ENCODE measurements around the gene CD200R1L.

Gene CD200R1L

GRCh38 chr3:112793326-112794081 is 53.2 kb downstream of the CD200R1L start:
- in situ Hi-C loops (cut with HindIII; ENCODE audit: low sequenced_read_pairs), result no loop called here

- in situ Hi-C loops (cut with HindIII; ENCODE audit: low sequenced_read_pairs), result no loop called here
These were observed 54.9 kb downstream of the CD200R1L start for GRCh38 chr3:112791736-112792135.

GRCh38 chr3:112789787-112790186 is 56.9 kb downstream of the CD200R1L start:
- in situ Hi-C loops (cut with HindIII; ENCODE audit: low sequenced_read_pairs), result no loop called here

GRCh38 chr3:112786881-112787579 is 59.6 kb downstream of the CD200R1L start:
- in situ Hi-C loops (cut with HindIII; ENCODE audit: low sequenced_read_pairs), result no loop called here

DNA sequence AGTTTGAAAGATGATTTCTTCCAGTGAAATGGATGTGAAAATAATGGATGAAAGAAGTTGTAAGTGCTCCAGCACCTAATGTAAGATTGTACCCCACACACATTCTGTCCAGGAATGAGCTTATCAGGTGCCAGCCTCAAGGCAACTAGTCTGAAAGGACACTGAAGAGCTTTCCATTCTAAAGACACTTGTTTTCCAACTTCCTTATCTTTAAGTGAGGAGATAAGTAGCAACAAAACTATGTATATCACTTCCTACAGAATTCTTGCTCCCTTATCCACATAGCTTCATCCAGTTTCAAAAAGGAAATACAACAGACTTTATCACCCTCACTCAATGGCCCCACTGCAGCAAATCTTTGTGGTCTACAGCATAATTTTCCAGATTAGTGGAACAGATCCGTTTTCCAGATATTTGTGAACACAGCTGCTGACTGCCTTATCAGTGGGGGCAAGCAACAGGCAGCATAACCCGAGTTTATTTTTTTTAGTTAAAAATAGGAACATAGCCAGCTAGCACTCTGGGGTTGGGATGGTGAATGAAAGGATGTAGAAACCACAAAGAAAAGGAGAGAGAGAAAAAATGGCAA is 60.6 kb downstream of the CD200R1L start:
- in situ Hi-C loops (cut with HindIII; ENCODE audit: low sequenced_read_pairs), result no loop called here

DNA sequence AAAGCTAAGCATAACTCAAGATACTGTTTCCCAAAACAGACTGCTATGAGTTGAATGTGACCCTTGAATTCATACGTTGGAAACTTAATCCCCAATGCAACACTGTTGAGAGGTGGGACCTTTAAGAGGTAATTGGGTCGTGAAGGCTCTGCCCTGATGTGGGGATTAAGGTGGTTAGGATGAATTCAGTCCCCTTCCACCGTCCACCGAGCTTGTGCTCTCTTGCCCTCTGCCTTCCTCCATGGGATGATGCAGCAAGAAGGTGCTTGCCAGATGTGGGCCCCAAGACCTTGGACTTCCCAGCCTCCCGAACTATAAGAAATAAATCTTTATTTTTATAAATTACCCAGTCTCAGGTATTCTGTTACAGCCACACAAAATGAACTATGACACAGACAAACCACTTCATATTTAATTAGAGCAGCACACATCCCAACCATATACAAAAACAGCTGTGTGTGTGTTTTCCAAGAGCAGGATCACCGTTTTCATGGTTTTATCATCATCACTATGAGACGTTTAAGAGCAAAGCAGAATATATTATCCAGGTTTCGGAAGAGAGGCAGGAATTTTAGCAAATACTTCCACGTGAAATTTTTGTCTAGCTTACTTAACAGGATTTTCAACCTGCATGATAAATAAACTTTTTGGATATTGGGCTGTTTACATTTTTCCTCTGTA is 61.2 kb downstream of the CD200R1L start:
- in situ Hi-C loops (cut with HindIII; ENCODE audit: low sequenced_read_pairs), result no loop called here

- in situ Hi-C loops (cut with HindIII; ENCODE audit: low sequenced_read_pairs), result no loop called here
These were observed 64.2 kb downstream of the CD200R1L start for GRCh38 chr3:112782491-112782890.

DNA sequence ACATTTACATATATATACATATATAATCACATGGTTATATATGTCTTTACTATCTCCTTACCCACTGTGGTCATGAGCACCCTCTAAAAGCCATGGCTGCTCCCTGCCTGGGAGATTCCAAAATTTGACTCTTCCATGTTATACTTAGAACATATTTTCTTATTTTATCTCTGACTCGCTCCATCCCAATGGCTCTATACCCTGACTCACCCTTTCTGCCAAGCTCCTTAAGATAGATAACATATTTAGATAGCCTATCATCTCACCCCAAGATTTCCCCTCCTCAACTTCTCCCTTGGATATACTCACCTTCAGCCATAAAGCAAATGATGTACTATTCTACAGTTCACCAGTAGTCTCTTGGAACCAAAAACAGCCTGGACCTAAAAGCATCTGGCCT is 65.1 kb downstream of the CD200R1L start:
- in situ Hi-C loops (cut with HindIII; ENCODE audit: low sequenced_read_pairs), result no loop called here

DNA sequence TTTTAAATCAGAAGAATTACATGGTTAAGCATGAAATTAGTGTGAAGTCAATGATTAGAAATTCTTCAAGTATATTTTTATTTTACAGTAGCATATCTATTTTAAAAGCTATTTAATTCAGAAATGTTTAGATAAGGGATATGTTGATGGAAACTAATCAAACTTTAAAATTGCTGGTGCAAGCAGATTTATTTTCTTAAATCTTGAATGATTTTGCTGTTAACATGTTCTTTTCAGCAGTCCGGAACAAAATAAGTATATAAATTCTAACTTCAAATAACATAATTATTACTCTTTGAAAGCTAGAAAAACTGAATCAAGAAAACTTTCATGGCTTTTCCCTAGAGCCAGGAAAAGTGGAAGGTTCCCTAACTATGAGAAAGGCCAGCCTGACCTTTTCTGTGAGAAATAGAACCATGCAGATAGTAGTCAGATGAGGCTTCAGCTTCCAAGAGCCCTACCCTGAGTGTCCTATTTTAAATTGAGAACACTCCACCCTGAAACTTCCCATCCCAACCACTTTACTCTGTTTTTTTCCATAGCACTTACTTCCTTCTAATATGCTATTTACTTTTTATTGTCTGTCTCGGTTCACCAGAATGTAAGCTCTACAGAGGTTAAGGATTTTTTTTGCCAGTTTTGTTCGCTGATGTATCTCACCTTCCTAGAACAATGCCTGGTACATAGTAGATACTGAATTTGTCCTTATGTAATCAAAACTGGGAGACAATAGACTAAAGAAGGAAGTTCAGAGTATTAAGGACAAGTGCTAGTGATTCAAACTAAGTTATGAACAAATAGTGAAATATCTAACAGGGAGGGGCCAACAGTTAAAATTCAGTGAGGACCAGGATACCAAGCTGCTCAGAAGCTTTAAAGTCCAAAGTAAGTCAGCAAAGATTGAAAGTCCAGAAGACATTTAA is 66.8 kb downstream of the CD200R1L start:
- in situ Hi-C loops (cut with HindIII; ENCODE audit: low sequenced_read_pairs), result no loop called here

DNA sequence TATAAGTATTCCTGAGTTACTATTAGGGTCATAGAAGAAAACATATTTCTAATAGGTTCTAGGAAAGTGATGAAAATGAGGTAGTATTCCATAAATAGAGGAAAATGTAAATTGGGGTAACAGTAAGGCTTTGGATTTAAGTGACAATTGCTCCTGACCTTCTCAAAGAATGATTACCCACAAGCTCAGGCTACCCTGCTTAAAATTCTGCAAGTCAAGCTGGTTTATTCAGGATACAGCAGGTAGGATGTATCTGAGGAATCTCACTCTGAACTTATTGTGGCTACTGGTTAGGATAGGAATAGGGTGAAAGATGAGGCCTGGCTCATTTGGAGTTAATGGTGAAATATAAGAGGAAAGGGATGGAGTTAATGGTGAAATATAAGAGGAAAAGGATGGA is 67.7 kb downstream of the CD200R1L start:
- in situ Hi-C loops (cut with HindIII; ENCODE audit: low sequenced_read_pairs), result no loop called here

DNA sequence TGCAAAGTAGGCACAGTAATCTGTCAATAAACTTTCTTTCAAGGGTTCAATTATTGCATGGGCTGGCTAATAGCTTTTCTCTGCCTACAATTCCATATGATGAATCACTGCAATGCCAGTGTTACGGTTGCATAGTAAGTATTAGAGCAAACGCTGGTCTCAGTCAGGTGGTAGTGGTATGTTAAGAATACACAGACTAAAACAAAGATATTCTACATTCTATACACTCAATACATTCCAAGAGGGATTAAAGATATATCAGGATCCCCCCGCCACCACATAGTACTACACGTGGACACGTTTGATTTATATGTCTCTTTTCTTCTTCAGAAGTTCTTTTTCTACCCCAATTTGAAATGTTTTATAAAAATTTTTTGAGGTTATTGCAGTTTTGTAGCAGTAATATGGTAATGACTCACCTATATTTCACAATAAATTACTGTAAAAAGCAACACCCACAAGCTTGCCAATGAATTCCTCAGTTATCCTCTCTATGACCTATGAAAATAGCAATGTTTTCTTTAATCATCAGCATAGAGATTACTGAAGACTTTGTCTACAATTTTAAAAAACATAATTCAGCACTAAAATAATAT is 68.2 kb downstream of the CD200R1L start:
- in situ Hi-C loops (cut with HindIII; ENCODE audit: low sequenced_read_pairs), result no loop called here

DNA sequence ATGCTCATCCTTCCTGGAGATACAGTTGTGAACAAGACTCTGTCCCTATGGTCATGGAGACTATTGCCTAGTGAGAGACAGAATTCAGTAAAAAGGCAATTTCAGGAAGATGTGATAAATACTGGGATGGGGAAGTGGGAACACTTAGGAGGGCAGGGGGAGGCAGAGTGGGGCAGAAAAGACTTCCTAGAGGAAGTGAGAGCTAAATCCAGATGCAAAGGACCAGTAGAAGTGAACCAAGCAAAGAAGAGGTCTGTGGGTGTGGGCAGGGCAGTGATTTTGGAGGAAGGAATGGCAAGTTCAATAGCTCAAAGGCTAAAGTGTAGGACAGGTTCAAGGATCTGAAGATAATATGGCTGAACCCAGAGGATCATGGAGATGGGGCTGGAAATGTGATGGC is 68.9 kb downstream of the CD200R1L start:
- in situ Hi-C loops (cut with HindIII; ENCODE audit: low sequenced_read_pairs), result no loop called here

DNA sequence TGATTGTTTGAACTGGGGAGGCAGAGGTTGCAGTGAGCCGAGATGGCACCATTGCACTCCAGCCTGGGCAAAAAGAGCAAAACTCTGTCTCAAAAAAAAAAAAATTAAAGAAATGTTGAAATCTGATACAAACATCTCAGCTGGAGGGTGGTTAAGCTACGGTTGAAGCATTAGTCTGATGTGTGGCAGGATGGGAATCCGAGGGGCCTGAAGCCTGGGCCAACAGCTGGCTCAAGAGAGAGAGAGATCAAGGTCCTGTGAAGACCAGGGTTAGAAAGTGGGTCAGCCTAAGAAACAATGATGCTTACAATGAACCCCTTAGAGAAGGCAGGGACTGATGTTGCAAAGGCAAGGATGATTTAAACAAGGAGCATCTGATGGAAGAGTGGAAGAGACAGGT is 69.8 kb downstream of the CD200R1L start:
- in situ Hi-C loops (cut with HindIII; ENCODE audit: low sequenced_read_pairs), result no loop called here

DNA sequence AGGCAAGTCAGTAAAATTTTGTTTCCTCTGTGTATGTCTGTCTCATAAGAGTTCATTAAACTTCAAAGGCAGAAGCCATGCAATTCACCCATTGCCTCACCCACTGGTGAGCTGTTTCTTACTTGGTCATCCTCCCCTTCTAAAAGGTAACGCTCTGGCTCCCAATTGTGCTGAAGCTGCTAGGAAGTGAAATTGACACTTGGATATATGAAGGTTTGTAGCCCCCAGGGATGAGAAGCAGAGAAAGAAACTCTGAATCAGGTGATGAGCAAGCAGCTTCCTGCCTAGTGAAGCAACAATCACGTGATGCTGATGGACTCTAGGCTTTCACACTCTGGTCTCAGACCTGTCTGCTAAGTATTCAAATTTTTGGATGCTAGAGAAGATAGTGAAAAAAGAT is 70.7 kb downstream of the CD200R1L start:
- in situ Hi-C loops (cut with HindIII; ENCODE audit: low sequenced_read_pairs), result no loop called here

DNA sequence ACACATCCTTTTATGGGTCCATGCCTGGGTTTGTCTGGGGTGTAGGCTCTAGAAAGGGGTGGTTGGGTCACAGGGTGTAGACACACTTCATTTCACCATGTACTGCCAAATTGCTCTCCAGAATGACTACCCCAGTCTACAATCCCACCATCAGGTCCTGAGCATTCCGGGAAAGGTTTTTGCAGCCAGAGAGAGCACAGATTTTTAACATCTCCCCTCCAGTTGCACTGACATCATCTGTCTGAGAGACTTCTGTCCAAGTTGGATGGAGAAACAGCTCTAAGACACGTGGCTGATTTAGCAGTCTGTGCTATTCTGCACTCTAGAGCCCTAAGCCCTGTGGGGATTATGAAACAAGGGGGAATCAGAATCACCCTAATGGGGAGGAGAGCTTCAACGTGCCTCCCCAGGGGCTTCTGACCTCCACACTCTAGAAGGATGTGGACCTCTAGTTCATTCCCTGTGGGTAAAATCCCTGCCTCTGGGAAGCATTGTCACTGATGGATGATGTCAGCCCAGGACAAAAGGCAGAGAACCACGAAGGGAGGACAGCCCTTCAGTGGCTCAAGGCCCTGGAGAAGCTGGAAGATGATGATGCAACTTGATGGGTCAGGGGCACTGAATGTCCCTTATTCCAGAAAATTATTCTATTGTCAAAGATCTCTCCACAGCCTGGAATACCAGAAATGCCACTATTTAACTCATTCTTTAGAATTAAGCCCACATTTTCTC is 71.5 kb downstream of the CD200R1L start:
- in situ Hi-C loops (cut with HindIII; ENCODE audit: low sequenced_read_pairs), result no loop called here

- in situ Hi-C loops (cut with HindIII; ENCODE audit: low sequenced_read_pairs), result no loop called here
These were observed 72.3 kb downstream of the CD200R1L start for GRCh38 chr3:112774293-112774926.

DNA sequence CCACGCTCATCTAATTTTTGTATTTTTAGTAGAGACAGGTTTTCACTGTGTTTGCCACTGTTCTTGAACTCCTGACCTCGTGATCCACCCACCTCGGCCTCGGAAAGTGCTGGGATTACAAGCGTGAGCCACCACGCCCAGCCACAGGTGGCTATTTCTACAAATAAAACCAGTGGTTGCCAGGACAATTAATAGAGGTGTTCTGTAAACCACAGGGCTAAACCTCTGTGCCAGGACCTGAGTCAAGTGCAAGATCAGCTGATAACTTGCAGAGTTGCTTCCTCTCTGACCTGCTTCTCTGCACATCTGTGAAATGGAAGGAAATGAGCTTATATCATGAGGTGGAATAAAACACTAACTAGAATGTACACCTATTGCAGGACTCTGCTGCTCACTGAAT is 72.8 kb downstream of the CD200R1L start:
- in situ Hi-C loops (cut with HindIII; ENCODE audit: low sequenced_read_pairs), result no loop called here

DNA sequence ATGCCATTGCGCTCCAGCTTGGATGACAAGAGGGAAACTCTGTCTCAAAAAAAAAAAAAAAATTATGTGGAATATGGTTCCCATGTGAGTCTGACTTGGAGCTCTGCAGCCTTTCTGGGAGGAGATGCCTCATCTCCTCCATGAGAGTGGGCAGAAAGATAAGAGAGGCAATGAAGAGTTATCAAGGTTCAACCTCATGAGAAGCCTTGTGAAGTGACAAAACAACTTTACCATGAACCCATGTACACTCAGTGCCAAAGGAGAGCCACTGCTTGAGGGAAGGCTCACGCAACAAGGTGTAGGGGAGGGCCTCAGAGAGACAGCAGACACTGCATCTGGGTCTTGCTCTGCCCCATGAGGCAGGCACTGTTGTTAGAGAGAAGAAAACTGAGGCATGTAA is 75.7 kb downstream of the CD200R1L start:
- in situ Hi-C loops (cut with HindIII; ENCODE audit: low sequenced_read_pairs), result no loop called here

DNA sequence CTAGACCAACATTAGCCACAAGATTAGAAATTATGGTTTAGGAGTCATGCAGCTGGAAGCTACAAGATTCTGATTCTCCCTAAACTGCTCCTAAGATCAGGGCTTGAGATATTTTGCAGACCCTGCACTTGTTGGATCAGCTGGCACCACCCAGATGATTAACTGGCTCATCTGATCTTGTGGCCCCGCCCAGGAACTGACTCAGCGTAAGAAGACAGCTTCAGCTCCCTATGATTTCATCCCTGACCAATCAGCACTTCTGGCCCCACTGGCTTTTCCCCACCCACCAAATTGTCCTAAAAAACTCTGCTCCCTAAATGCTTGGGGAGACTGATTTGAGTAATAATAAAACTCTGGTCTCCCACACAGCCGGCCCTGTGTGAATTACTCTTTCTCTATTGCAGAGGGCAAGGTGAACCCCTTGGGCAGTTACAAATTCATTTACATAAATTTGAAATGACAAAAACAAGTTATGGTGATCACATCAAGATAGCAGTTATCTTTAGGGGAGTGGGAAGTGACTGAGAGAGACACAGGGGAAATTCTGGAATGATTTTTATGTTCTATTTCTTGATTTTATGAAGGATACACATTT is 76.5 kb downstream of the CD200R1L start:
- in situ Hi-C loops (cut with HindIII; ENCODE audit: low sequenced_read_pairs), result no loop called here
